H9 (cell line): Measurements from ENCODE around the gene POR. TPM values are rescaled to one million over a fixed set of nuclear protein-coding genes. Genes with fewer than 3 reads are reported as not detected.

ENCODE experiments used
- DNase-seq: peaks from one replicate; pipeline ENCODE4 v3.0.0-alpha.2; 2017
- H2AFZ ChIP-seq: one replicate; pipeline ENCODE4 v1.6.1; 2013; ENCODE audit warnings: mild to moderate bottlenecking, low read length, control low read depth, moderate library complexity
- H2AK5ac ChIP-seq: 2 replicates; pipeline ENCODE4 v1.6.1; 2013; ENCODE audit warnings: low read length, control low read depth, mixed read lengths; ENCODE audit not compliant: insufficient read length
- H2BK120ac ChIP-seq: one replicate; pipeline ENCODE4 v1.6.1; 2013; ENCODE audit warnings: low read depth, mild to moderate bottlenecking, low read length, control low read depth, inconsistent platforms; ENCODE audit not compliant: poor library complexity, severe bottlenecking
- H2BK12ac ChIP-seq: 2 replicates; pipeline ENCODE4 v1.6.1; 2013; ENCODE audit warnings: low read length, control low read depth, mixed read lengths, low read depth; ENCODE audit not compliant: insufficient read length
- H2BK15ac ChIP-seq: 2 replicates; pipeline ENCODE4 v1.6.1; 2013; ENCODE audit warnings: low read depth, low read length, control low read depth
- H2BK20ac ChIP-seq: one replicate; pipeline ENCODE4 v1.6.1; 2013; ENCODE audit warnings: low read depth, mild to moderate bottlenecking, low read length, control low read depth, inconsistent platforms; ENCODE audit not compliant: poor library complexity, severe bottlenecking
- H2BK5ac ChIP-seq: 2 replicates; pipeline ENCODE4 v1.6.1; 2013; ENCODE audit warnings: low read length, control low read depth, mixed read lengths; ENCODE audit not compliant: insufficient read length
- H3K14ac ChIP-seq: 2 replicates; pipeline ENCODE4 v1.6.1; 2013; ENCODE audit warnings: low read length, control low read depth; ENCODE audit not compliant: insufficient read depth
- H3K18ac ChIP-seq: 2 replicates; pipeline ENCODE4 v1.6.1; 2013; ENCODE audit warnings: low read depth, mild to moderate bottlenecking, mixed read lengths, low read length, control low read depth; ENCODE audit not compliant: insufficient read length
- H3K23ac ChIP-seq: 2 replicates; pipeline ENCODE4 v1.6.1; 2013; ENCODE audit warnings: low read length, control low read depth, mixed read lengths, low read depth; ENCODE audit not compliant: insufficient read length
- H3K23me2 ChIP-seq: 2 replicates; pipeline ENCODE4 v1.6.1; 2013; ENCODE audit warnings: low read depth, mild to moderate bottlenecking, mixed read lengths, low read length, control low read depth; ENCODE audit not compliant: insufficient read length, poor library complexity, severe bottlenecking
- H3K27ac ChIP-seq: 2 replicates; pipeline ENCODE4 v1.5.1; 2013; ENCODE audit warnings: low read length, control low read depth, mixed read lengths, low read depth; ENCODE audit not compliant: insufficient read length
- H3K27me3 ChIP-seq: 2 replicates; pipeline ENCODE4 v1.6.1; 2013; ENCODE audit warnings: low read length, control low read depth, inconsistent platforms; ENCODE audit not compliant: insufficient read depth
- H3K4ac ChIP-seq: 2 replicates; pipeline ENCODE4 v1.6.1; 2013; ENCODE audit warnings: low read depth, mild to moderate bottlenecking, control low read depth, inconsistent platforms, low read length, moderate library complexity
- H3K4me1 ChIP-seq: 2 replicates; pipeline ENCODE4 v1.6.1; 2013; ENCODE audit warnings: low read length, control low read depth, inconsistent platforms; ENCODE audit not compliant: insufficient read depth
- H3K4me2 ChIP-seq: 2 replicates; pipeline ENCODE4 v1.6.1; 2013; ENCODE audit warnings: low read length, control low read depth, mixed read lengths; ENCODE audit not compliant: insufficient read length, insufficient read depth
- H3K56ac ChIP-seq: 2 replicates; pipeline ENCODE4 v1.6.1; 2013; ENCODE audit warnings: low read depth, mild to moderate bottlenecking, mixed read lengths, low read length, control low read depth; ENCODE audit not compliant: insufficient read length
- H3K79me1 ChIP-seq: 2 replicates; pipeline ENCODE4 v1.6.1; 2013; ENCODE audit warnings: low read depth, mild to moderate bottlenecking, moderate library complexity, low read length, control low read depth, inconsistent platforms; ENCODE audit not compliant: insufficient read depth, poor library complexity, severe bottlenecking
- H3K79me2 ChIP-seq: 2 replicates; pipeline ENCODE4 v1.6.1; 2013; ENCODE audit warnings: low read length, control low read depth, inconsistent platforms; ENCODE audit not compliant: insufficient read depth
- H3K9ac ChIP-seq: 2 replicates; pipeline ENCODE4 v1.6.1; 2013; ENCODE audit warnings: low read length, control low read depth, mixed read lengths; ENCODE audit not compliant: insufficient read length; ENCODE audit errors: extremely low read depth
- H3K9me3 ChIP-seq: one replicate; pipeline ENCODE4 v1.6.1; 2013; ENCODE audit warnings: low read depth, low read length, inconsistent platforms; ENCODE audit not compliant: control insufficient read depth
- H3T11ph ChIP-seq: one replicate; pipeline ENCODE4 v1.6.1; 2013; ENCODE audit warnings: mild to moderate bottlenecking, low read length, control low read depth, inconsistent platforms
- H4K20me1 ChIP-seq: one replicate; pipeline ENCODE4 v1.6.1; 2013; ENCODE audit not compliant: control insufficient read depth, insufficient read length, insufficient read depth
- H4K5ac ChIP-seq: 2 replicates; pipeline ENCODE4 v1.6.1; 2013; ENCODE audit warnings: low read depth, mild to moderate bottlenecking, mixed read lengths, low read length, control low read depth; ENCODE audit not compliant: insufficient read length
- H4K8ac ChIP-seq: replicated peaks from 2 replicates; pipeline ENCODE4 v1.6.1; 2013; ENCODE audit warnings: low read length, control low read depth, mixed read lengths, low read depth; ENCODE audit not compliant: insufficient read length
- H4K91ac ChIP-seq: 2 replicates; pipeline ENCODE4 v1.6.1; 2013; ENCODE audit warnings: low read depth, mild to moderate bottlenecking, moderate library complexity, mixed read lengths, low read length, control low read depth; ENCODE audit not compliant: insufficient read length
- H3K27ac Mint-ChIP-seq, 3 experiments: 2 replicates in 2 of 3; 3 replicates in 1 of 3; pipeline ENCODE4 v1.8.0; 2020 to 2021; ENCODE audit warnings: mixed read lengths in 3 of 3, mild to moderate bottlenecking in 1 of 3, moderate library complexity in 1 of 3
- H3K27me3 Mint-ChIP-seq: 2 replicates; pipeline ENCODE4 v1.8.0; 2021; ENCODE audit warnings: low read depth, mild to moderate bottlenecking, moderate library complexity, mixed read lengths
- H3K36me3 Mint-ChIP-seq, 3 experiments: 2 replicates in 2 of 3; 3 replicates in 1 of 3; pipeline ENCODE4 v1.8.0; 2020 to 2021; ENCODE audit warnings: low read depth in 3 of 3, mixed read lengths in 3 of 3; ENCODE audit not compliant: insufficient read depth in 1 of 3
- H3K4me1 Mint-ChIP-seq, 2 experiments: 2 replicates each; pipeline ENCODE4 v1.8.0; 2020; ENCODE audit warnings: mixed read lengths in 2 of 2
- H3K4me3 Mint-ChIP-seq, 2 experiments: 2 replicates in 1 of 2; 3 replicates in 1 of 2; pipeline ENCODE4 v1.8.0; 2020 to 2021; ENCODE audit warnings: mild to moderate bottlenecking in 2 of 2, mixed read lengths in 2 of 2, moderate library complexity in 1 of 2
- H3K9me3 Mint-ChIP-seq, 2 experiments: 2 replicates in 1 of 2; 3 replicates in 1 of 2; pipeline ENCODE4 v1.8.0; 2020; ENCODE audit warnings: mild to moderate bottlenecking in 2 of 2, mixed read lengths in 2 of 2, moderate library complexity in 1 of 2
- CTCF ChIP-seq: fragments of 200-600 bp; sonication (generic); conservative IDR thresholded peaks from 3 replicates; pipeline ENCODE4 v1.8.0; 2021; ENCODE audit warnings: antibody characterized with exemption, mild to moderate bottlenecking
- WGBS: extraction: QIAGEN DNeasy Blood & Tissue Kit; methylation state at CpG from one replicate; pipeline ENCODE4 v1.1.7; 2013; ENCODE audit warnings: missing lambda C conversion rate, low lambda C conversion rate, mixed read lengths; ENCODE audit not compliant: insufficient read length; ENCODE audit errors: extremely low coverage; 5-methylcytosine and 5-hydroxymethylcytosine counted together
- total RNA-seq: library from RNA; stranded (reverse); gene quantifications from 2 replicates; pipeline ENCODE4 v1.2.1, GENCODE V29; 2021

POR gene
- total RNA-seq, 1 experiment from 2014 or later, result 128 TPM

GRCh38 chr7:75889223-75889825 is 25.6 kb upstream of the POR start:
- H3K4me1 ChIP-seq, result no peaks in the 10 kb centered on the region
- H3K27me3 Mint-ChIP-seq, result no peaks in the 10 kb centered on the region; the same call in 1 of the 2 replicates
- TF ChIP-seq CTCF, result no peak
- H3K4me2 ChIP-seq, result no peak overlapping the region
- DNase-seq, result no peak
- peaks cover 2 to 3% of the 10 kb centered on the region in 2 experiments; a peak in 2 of 4 replicates for H3K4me1 Mint-ChIP-seq
- no peak overlapping the region for H2BK15ac ChIP-seq
- H2BK12ac ChIP-seq, result no peak overlapping the region
- WGBS, result no CpG with 5 or more reads among the region's 11 CpGs
- H3K79me2 ChIP-seq, result no peaks in the 10 kb centered on the region
- no peaks in the 10 kb centered on the region for H3K23me2 ChIP-seq
- H3K9me3 ChIP-seq, result no peaks in the 10 kb centered on the region
- H3K27ac ChIP-seq, result no peak overlapping the region
- H2BK5ac ChIP-seq, result no peak overlapping the region
- no peaks in the 10 kb centered on the region for H3K27me3 ChIP-seq
- no peak overlapping the region; a peak in 1 of 5 replicates for H3K4me3 Mint-ChIP-seq
- no peak overlapping the region for H4K5ac ChIP-seq
- no peak overlapping the region for H3K14ac ChIP-seq
- H2BK120ac ChIP-seq, result no peak overlapping the region
- H4K91ac ChIP-seq, result no peak overlapping the region
- H4K8ac ChIP-seq, result no peak overlapping the region
- H2AFZ ChIP-seq, result no peak overlapping the region
- H2AK5ac ChIP-seq, result no peak overlapping the region
- H3K23ac ChIP-seq, result no peak overlapping the region
- H3K56ac ChIP-seq, result no peak overlapping the region
- H3K27ac Mint-ChIP-seq, result peak overlapping the region in 2 of 3 experiments; percentile 9 to 39; a peak in 2 of 7 replicates
- H2BK20ac ChIP-seq, result no peak overlapping the region
- H3K9me3 Mint-ChIP-seq, result no peaks in the 10 kb centered on the region
- H3K79me1 ChIP-seq, result no peaks in the 10 kb centered on the region
- H3K9ac ChIP-seq, result no peak overlapping the region
- H4K20me1 ChIP-seq, result no peaks in the 10 kb centered on the region
- no peak overlapping the region for H3T11ph ChIP-seq
- no peak overlapping the region for H3K4ac ChIP-seq
- peaks cover 29 to 44% (median 41%) of the 10 kb centered on the region in 3 experiments for H3K36me3 Mint-ChIP-seq
- H3K18ac ChIP-seq, result no peak overlapping the region
